AG09309 (cell line): Measurements from ENCODE around the gene NCKIPSD.

ENCODE experiments used
- DNase-seq: peaks from one replicate; pipeline ENCODE4 v3.0.0-alpha.2; 2010; ENCODE audit warnings: low read depth
- H3K4me3 ChIP-seq: 2 replicates; pipeline ENCODE4 v1.5.1; 2011; ENCODE audit warnings: mild to moderate bottlenecking, low read depth, low read length, moderate library complexity; ENCODE audit not compliant: control insufficient read depth
- TF ChIP-seq, protein P1 (sequence below): IDR thresholded peaks from 2 replicates; pipeline ENCODE4 v1.5.1; 2011; ENCODE audit warnings: mild to moderate bottlenecking, low read depth, low read length, inconsistent platforms; ENCODE audit not compliant: insufficient read depth, control insufficient read depth; ENCODE audit errors: missing control alignments

The NCKIPSD gene

DNA sequence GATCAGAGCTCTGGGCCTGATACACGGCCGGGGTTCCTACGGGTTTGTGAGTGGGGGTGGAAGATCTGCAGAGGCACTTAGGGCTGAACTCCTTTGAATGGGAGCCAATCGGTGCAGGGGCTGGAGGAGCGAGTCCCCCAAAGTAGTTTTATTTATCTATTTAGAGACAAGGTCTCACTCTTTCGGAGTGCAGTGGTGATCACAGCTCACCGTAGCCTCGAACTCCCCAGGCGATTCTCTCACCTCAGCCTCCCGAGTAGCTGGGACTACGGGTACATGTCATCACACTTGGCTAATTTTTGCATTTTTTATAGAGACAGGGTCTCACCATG lies 21.4 kb downstream of the NCKIPSD start:
- no peak for DNase-seq
- TF ChIP-seq, protein P1, sequence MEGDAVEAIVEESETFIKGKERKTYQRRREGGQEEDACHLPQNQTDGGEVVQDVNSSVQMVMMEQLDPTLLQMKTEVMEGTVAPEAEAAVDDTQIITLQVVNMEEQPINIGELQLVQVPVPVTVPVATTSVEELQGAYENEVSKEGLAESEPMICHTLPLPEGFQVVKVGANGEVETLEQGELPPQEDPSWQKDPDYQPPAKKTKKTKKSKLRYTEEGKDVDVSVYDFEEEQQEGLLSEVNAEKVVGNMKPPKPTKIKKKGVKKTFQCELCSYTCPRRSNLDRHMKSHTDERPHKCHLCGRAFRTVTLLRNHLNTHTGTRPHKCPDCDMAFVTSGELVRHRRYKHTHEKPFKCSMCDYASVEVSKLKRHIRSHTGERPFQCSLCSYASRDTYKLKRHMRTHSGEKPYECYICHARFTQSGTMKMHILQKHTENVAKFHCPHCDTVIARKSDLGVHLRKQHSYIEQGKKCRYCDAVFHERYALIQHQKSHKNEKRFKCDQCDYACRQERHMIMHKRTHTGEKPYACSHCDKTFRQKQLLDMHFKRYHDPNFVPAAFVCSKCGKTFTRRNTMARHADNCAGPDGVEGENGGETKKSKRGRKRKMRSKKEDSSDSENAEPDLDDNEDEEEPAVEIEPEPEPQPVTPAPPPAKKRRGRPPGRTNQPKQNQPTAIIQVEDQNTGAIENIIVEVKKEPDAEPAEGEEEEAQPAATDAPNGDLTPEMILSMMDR, result no peak
- H3K4me3 ChIP-seq, result no peak overlapping the region; the same call in 1 of the 2 replicates

GRCh38 chr3:48663489-48664312 lies 22.0 kb downstream of the NCKIPSD start:
- TF ChIP-seq, protein P1, result peak; percentile 79
- DNase-seq, result peak; percentile 97
- H3K4me3 ChIP-seq, result peak overlapping the region; percentile 52

GRCh38 chr3:48662753-48663488 lies 22.8 kb downstream of the NCKIPSD start, which contains the start of gene CELSR3:
TSS of gene CELSR3 (minus strand) at chr3:48662886. CDS start at chr3:48662634, 252 bp downstream.
- TF ChIP-seq, protein P1, result no peak
- DNase-seq, result peak; percentile 76
- peak within 1 kb of the TSS; percentile 52 for H3K4me3 ChIP-seq

GRCh38 chr3:48662145-48662752 lies 23.5 kb downstream of the NCKIPSD start:
- TF ChIP-seq, protein P1, result no peak
- H3K4me3 ChIP-seq, result peak overlapping the region; percentile 52
- no peak for DNase-seq

GRCh38 chr3:48661501-48662144 lies 24.1 kb downstream of the NCKIPSD start:
- peak overlapping the region; percentile 46 for H3K4me3 ChIP-seq
- DNase-seq, result no peak

More at GRCh38 chr3:48661501-48662144, 24.1 kb downstream of the NCKIPSD start:
- TF ChIP-seq, protein P1, result no peak
